ENCODE results near the gene MICU2. TPM values are rescaled to one million over a fixed set of nuclear protein-coding genes. Genes with fewer than 3 reads are reported as not detected.

MICU2 gene
- total and polyA plus RNA-seq, 2 of the 13 experiments (the other 11 are each of a cell fraction or from before 2014, with no cell fraction given): 31.7 to 42.4 TPM

DNA sequence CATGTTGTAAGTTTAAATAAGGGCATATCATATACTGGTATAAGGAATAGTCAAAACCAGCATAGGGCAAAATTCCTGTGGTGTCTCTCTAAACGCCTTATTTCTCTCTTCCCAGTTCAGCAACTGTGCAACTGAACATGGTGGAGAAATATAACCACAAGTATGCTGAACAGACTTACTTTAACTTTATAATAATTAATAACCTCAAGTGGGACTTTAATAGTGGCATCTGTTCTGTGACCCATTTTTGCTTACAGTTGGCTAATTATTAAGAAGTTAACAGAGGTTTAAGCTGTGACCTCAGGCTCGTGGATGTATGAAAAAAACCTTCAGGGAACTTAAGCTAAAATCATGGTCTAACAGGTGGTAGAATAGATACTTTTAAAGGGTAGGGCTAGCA lies 54.3 kb downstream of the MICU2 start (continued):
- TF ChIP-seq HNF4A (CRISPR knock-in tag; IDR thresholded peaks at IDR 0.05): no peak
- TF ChIP-seq, protein P1, sequence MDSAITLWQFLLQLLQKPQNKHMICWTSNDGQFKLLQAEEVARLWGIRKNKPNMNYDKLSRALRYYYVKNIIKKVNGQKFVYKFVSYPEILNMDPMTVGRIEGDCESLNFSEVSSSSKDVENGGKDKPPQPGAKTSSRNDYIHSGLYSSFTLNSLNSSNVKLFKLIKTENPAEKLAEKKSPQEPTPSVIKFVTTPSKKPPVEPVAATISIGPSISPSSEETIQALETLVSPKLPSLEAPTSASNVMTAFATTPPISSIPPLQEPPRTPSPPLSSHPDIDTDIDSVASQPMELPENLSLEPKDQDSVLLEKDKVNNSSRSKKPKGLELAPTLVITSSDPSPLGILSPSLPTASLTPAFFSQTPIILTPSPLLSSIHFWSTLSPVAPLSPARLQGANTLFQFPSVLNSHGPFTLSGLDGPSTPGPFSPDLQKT (CRISPR knock-in tag; IDR thresholded peaks at IDR 0.05; ENCODE audit: borderline replicate concordance): no peak
- no peak for TF ChIP-seq NCOA5 (CRISPR knock-in tag; IDR thresholded peaks at IDR 0.05)

DNA sequence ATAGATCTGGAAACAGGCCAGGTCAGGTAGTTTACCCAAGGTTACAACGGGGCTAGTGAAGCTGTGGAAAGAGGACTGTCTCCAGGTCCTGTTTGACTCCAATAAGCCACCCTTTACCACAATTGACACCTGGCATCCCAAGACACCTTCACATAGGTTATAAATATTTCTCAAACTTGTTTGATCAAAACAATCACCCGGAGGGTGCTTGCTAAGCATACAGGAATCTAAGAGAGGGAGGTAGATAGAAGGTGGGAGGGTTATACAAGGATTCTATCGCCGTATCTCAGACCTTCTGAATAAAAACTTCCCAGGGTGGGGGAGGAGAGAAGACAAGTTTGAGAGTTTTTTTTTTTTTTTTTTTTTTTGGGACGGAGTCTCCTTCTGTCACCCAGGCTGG lies 55.4 kb downstream of the MICU2 start:
- no peak overlapping the region for H3K27ac ChIP-seq (ENCODE audit: extremely low read length, insufficient read depth, low read length)
- FAIRE-seq (no peak), DNase-seq (ENCODE audit: low spot score) (no peak), ATAC-seq (no peak)
- H3K79me2 ChIP-seq (ENCODE audit: insufficient read depth, low read length): peaks cover 2% of the 10 kb centered on the region
- H3K27me3 ChIP-seq (ENCODE audit: control insufficient read depth in 1 of 2, insufficient read depth in 2 of 2, low read length in 2 of 2): no peaks in the 10 kb centered on the region
- ChIA-PET CTCF (ENCODE audit: low intra/inter-chr PET ratio, low total read pairs) (no interaction called here), POLR2A (no interaction called here)
- no peaks in the 10 kb centered on the region for H4K20me1 ChIP-seq (ENCODE audit: insufficient read depth, low read length)
- H3K4me2 ChIP-seq (ENCODE audit: low read depth, low read length): no peak overlapping the region
- H3K4me1 ChIP-seq (ENCODE audit: insufficient read depth, low read length): no peaks in the 10 kb centered on the region
- no peak overlapping the region for H2AFZ ChIP-seq (ENCODE audit: low read length)
- WGBS (ENCODE audit: low lambda C conversion rate): 100% methylated on average over 5 of the region's 5 CpGs
- no peak overlapping the region for H3K9ac ChIP-seq (ENCODE audit: insufficient read depth, low read depth, low read length)
- H3K9me3 ChIP-seq (ENCODE audit: low read length): no peaks in the 10 kb centered on the region
- intact Hi-C loops (cut with micrococcal nuclease; ENCODE audit: unreplicated experiment) (no loop called here), in situ Hi-C loops (cut with HindIII; ENCODE audit: extremely low pct_ligation_motif_present, low pct_unique_long_range_greater_than_20kb) (no loop called here)
- no peak for TF ChIP-seq HMG20B (CRISPR knock-in tag; conservative IDR thresholded peaks at IDR 0.05)
- no peak for TF ChIP-seq CCAR2 (optimal IDR thresholded peaks at IDR 0.05; ENCODE audit: low read depth, low read length)
- TF ChIP-seq ZBTB20 (CRISPR knock-in tag; IDR thresholded peaks at IDR 0.05; ENCODE audit: borderline replicate concordance, low read depth): no peak
- TF ChIP-seq SMYD3 (CRISPR knock-in tag; IDR thresholded peaks at IDR 0.05): no peak
- TF ChIP-seq ZNF570 (CRISPR knock-in tag; IDR thresholded peaks at IDR 0.05; ENCODE audit: borderline replicate concordance): no peak
- TF ChIP-seq, protein P2, sequence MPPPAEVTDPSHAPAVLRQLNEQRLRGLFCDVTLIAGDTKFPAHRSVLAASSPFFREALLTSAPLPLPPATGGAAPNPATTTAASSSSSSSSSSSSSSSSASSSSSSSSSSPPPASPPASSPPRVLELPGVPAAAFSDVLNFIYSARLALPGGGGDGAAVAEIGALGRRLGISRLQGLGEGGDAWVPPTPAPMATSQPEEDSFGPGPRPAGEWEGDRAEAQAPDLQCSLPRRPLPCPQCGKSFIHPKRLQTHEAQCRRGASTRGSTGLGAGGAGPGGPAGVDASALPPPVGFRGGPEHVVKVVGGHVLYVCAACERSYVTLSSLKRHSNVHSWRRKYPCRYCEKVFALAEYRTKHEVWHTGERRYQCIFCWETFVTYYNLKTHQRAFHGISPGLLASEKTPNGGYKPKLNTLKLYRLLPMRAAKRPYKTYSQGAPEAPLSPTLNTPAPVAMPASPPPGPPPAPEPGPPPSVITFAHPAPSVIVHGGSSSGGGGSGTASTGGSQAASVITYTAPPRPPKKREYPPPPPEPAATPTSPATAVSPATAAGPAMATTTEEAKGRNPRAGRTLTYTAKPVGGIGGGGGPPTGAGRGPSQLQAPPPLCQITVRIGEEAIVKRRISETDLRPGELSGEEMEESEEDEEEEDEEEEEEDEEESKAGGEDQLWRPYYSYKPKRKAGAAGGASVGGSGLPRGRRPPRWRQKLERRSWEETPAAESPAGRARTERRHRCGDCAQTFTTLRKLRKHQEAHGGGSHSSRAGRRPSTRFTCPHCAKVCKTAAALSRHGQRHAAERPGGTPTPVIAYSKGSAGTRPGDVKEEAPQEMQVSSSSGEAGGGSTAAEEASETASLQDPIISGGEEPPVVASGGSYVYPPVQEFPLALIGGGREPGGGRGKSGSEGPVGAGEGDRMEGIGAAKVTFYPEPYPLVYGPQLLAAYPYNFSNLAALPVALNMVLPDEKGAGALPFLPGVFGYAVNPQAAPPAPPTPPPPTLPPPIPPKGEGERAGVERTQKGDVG (CRISPR knock-in tag; IDR thresholded peaks at IDR 0.05; ENCODE audit: borderline replicate concordance): no peak
- no peak for TF ChIP-seq ZNF30 (CRISPR knock-in tag; IDR thresholded peaks at IDR 0.05)
- TF ChIP-seq STAG1 (CRISPR knock-in tag; IDR thresholded peaks at IDR 0.05): no peak
- TF ChIP-seq ZNF441 (CRISPR knock-in tag; IDR thresholded peaks at IDR 0.05; ENCODE audit: borderline replicate concordance): no peak
- TF ChIP-seq ZNF749 (CRISPR knock-in tag; IDR thresholded peaks at IDR 0.05; ENCODE audit: borderline replicate concordance): no peak
- BruUV-seq (replicated peaks): no TSS peak
- H3K4me3 ChIP-seq (replicated peaks in 1 of 3; ENCODE audit: insufficient read depth in 1 of 3, low read depth in 2 of 3, low read length in 3 of 3): no peak overlapping the region
- H3K36me3 ChIP-seq (replicated peaks in 1 of 2; ENCODE audit: control insufficient read depth in 1 of 2, insufficient read depth in 2 of 2, low read length in 2 of 2): peaks cover 0 to 1% of the 10 kb centered on the region in 2 experiments; a peak in 2 of 5 replicates

All from HepG2 (cell line).